ENCODE data around the gene CDC42.
A peak's percentile ranks its signal among the peaks of the same experiment; 100 is the strongest.

The CDC42 gene

DNA sequence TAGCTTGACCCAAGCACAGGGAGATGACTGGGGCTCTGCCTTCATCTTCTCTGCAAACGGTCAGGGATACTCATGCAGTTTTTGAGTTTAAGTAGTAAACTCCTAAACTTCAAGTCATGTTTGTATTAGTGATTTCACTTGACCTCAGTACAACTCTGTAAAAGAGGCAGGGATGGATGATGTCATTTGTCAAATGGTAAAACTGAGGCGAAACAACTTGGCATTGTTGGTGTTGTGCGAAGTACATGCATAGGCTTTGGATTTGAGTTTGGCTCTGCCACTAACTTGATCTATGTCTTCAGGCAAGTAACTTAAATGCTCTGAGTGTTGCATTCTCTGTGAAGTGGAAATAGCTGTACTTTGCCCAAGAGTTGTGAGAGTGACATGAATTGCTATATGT, 47.7 kb downstream of the CDC42 start:
- Mint-ChIP-seq H3K36me3 (peaks cover 73% of the 10 kb centered on the region), H3K4me1 (peaks cover 63% of the 10 kb centered on the region), H3K27ac (peak overlapping the region; percentile 1), H3K4me3 (no peak overlapping the region), H3K9me3 (no peaks in the 10 kb centered on the region), H3K27me3 (no peaks in the 10 kb centered on the region)
- DNase-seq, result no peak
- CTCF ChIA-PET, result interaction anchor here (1.1 kb wide), 1 partner anchor 69 kb away, joined by 3 read pairs; no protein-coding TSS in a partner anchor

DNA sequence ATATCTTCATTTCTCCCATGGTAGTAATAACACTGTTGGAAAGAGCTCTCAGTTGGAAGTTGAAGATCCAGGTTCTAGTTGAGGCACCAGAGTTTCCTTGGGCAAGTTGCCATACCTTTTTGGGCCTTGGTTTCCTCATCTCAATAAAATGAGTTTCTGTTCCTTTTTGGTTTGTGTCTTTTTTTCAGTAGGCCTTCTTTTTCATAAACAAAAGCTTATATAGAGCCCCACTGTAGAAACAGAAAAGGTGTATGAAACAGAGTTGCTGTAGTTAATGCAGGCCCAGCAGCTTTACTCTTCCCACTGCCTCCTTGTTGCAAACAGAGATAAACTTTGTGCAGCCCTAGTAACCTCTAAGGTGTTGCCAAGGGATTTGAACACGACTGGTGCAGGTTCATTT, 48.7 kb downstream of the CDC42 start:
- Mint-ChIP-seq H3K4me3 (no peak overlapping the region), H3K27me3 (no peaks in the 10 kb centered on the region), H3K36me3 (peaks cover 80% of the 10 kb centered on the region), H3K9me3 (no peaks in the 10 kb centered on the region), H3K4me1 (peaks cover 70% of the 10 kb centered on the region), H3K27ac (peak overlapping the region; percentile 81)
- no peak for DNase-seq
- CTCF ChIA-PET, result no interaction called here

DNA sequence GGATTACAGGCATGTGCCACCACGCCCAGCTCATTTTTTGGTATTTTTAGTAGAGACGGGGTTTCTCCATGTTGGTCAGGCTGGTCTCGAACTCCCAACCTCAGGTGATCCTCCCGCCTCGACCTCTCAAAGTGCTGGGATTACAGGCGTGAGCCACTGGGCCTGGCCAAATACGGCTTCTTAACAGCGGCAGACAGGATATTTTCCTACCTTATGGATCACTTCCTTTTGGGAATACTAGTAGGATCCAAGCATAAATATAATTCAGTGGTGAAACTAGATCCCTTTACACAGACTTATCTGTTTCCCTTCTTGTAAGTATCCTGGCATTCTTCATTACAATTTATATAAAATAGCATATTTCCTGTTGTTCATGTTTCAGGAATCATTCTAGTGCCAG, 49.5 kb downstream of the CDC42 start:
- no peak for DNase-seq
- CTCF ChIA-PET, result no interaction called here
- peaks cover 75% of the 10 kb centered on the region for H3K4me1 Mint-ChIP-seq
- no peak overlapping the region for H3K27ac Mint-ChIP-seq
- no peaks in the 10 kb centered on the region for H3K27me3 Mint-ChIP-seq
- no peak overlapping the region for H3K4me3 Mint-ChIP-seq
- no peaks in the 10 kb centered on the region for H3K9me3 Mint-ChIP-seq
- peaks cover 77% of the 10 kb centered on the region for H3K36me3 Mint-ChIP-seq

DNA sequence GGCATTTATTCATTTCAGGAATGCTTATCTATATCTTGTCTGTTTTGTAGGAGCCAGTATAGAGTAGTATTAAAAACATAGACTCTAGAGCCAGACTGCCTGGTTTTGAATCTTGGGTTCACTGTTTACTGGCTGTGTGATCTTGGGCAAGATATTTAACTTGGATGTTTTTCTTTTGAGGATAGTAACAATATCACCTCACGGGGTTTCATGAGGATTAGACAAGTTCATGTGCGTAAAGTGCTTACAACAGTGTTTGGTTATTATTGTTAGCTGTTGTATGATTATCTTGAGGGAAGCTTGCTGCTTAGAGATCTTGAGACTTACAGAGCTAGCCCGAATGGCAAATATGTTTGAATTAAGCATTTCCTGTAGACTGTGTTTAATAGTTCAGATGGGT, 50.2 kb downstream of the CDC42 start:
- Mint-ChIP-seq H3K4me1 (peaks cover 75% of the 10 kb centered on the region), H3K4me3 (no peak overlapping the region)

DNA sequence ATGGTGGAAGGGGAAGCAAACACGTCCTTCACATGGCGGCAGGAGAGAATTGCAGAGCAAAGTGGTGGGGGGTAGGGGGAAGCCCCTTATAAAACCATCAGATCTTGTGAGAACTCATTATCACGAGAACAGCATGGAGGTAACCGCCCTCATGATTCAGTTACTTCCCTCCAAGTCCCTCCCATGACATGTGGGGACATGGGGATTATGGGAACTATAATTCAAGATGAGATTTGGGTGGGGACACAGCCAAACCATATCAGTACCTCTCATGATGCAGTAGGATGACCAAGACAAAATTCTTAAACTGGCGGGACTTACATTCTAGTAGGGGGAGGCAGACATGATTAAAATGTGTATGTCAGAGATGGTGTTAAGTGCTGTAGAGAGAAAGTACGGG, 51.6 kb downstream of the CDC42 start:
- peaks cover 74% of the 10 kb centered on the region for H3K36me3 Mint-ChIP-seq
- H3K27ac Mint-ChIP-seq, result peak overlapping the region; percentile 94
- no peak for DNase-seq
- H3K4me1 Mint-ChIP-seq, result peaks cover 73% of the 10 kb centered on the region
- H3K9me3 Mint-ChIP-seq, result no peaks in the 10 kb centered on the region
- CTCF ChIA-PET, result interaction anchor here (0.9 to 2.2 kb wide), 2 partner anchors 11 to 170 kb away, joined by 3 to 15 read pairs; no protein-coding TSS in a partner anchor
- H3K27me3 Mint-ChIP-seq, result no peaks in the 10 kb centered on the region
- H3K4me3 Mint-ChIP-seq, result peak overlapping the region; percentile 49

More for the DNA sequence above, 50.2 kb downstream of the CDC42 start:
- CTCF ChIA-PET, result interaction anchor here (0.7 kb wide), 1 partner anchor 10 kb away, joined by 3 read pairs; no protein-coding TSS in a partner anchor
- Mint-ChIP-seq H3K27ac (peak overlapping the region; percentile 94), H3K9me3 (no peaks in the 10 kb centered on the region), H3K27me3 (no peaks in the 10 kb centered on the region), H3K36me3 (peaks cover 73% of the 10 kb centered on the region)
- no peak for DNase-seq

DNA sequence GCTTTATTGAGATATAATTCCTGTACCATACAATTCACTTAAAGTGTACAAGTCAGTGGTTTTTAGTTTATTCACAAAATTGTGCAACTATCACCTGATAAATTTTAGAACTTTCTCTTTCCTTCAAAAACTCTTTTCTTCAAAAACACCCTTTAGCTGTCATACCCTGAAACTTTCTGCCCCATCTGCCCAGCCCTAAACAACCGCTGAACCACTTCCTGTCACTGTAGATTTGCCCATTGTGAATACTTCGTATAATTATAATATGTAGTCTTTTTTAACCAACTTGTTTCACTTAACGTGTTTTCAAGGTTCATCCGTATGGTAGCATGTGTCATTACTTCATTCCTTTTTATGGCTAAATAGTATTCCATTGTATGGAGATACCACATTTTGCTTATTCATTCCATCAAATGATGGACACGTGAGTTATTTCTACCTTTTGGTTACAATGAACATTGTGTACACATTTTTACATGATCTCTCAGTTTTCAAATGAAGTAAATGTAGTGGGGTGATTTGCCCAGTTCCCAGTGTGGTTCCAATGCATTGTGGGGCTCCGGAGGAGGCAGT, 52.4 kb downstream of the CDC42 start:
- H3K27ac Mint-ChIP-seq, result peak overlapping the region; percentile 94
- no peaks in the 10 kb centered on the region for H3K27me3 Mint-ChIP-seq
- H3K9me3 Mint-ChIP-seq, result no peaks in the 10 kb centered on the region
- CTCF ChIA-PET, result interaction anchor here (0.6 to 2.2 kb wide), 12 partner anchors 9 to 311 kb away, joined by 3 to 15 read pairs (median 4); no protein-coding TSS in a partner anchor
- peaks cover 69% of the 10 kb centered on the region for H3K36me3 Mint-ChIP-seq
- DNase-seq, result peak; percentile 78
- H3K4me1 Mint-ChIP-seq, result peaks cover 64% of the 10 kb centered on the region
- H3K4me3 Mint-ChIP-seq, result peak overlapping the region; percentile 49

DNA sequence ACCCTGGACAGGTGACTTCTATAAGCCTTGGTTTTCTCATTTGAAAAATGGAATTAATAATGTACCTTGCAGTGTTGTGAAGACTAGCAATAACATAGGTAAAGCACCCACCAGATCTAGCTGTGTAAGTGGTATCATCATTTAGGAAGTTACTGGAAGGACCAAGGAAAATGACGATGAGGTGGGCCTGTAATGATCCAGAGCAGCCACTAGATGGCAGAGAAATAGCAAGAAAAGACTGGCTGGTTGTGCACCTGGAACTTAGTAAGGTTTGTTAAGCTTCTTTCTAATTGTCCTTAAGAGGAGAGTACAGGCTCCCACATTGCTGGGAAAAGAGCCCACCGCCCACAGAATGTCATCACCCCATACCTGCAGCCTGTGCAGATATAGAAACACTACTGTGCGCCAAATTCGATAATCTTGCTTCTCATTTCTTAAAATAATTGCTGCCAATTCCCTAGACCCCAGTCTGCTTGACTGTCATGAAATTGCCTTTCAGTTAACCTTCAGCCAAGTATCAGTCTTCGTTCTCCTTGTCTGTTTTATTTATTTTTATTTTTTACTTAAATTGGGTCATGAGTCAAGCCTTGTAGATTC, 53.2 kb downstream of the CDC42 start:
- H3K36me3 Mint-ChIP-seq, result peaks cover 62% of the 10 kb centered on the region
- peak; percentile 56 for DNase-seq
- peak overlapping the region; percentile 94 for H3K27ac Mint-ChIP-seq
- peaks cover 57% of the 10 kb centered on the region for H3K4me1 Mint-ChIP-seq
- no peaks in the 10 kb centered on the region for H3K27me3 Mint-ChIP-seq
- no peaks in the 10 kb centered on the region for H3K9me3 Mint-ChIP-seq
- CTCF ChIA-PET, result interaction anchor here (0.6 to 2.2 kb wide), 12 partner anchors 8 to 311 kb away, joined by 3 to 15 read pairs (median 4); no protein-coding TSS in a partner anchor
- no peak overlapping the region for H3K4me3 Mint-ChIP-seq

DNA sequence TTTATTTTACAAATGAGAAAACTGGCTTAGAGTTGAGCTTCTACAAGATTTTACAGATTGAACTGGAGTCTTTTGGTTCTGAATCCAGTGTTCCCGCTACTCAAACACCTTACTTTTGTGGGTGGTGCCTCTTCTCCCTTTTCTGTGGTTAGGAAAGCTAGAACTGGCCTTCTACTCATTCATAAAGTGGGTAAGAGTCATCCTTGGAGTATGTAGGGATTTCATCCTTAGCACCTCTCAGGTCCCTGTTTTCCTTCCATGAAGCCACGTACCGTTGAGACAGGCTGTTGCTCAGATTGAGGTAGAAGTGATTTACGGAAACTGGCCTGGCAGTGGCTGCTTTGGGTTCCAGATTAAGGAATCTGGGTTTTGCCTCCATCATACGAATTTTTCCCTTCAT, 54.6 kb downstream of the CDC42 start:
- Mint-ChIP-seq H3K27ac (no peak overlapping the region), H3K36me3 (peaks cover 62% of the 10 kb centered on the region), H3K27me3 (no peaks in the 10 kb centered on the region), H3K9me3 (no peaks in the 10 kb centered on the region), H3K4me1 (peaks cover 45% of the 10 kb centered on the region), H3K4me3 (no peak overlapping the region)
- DNase-seq, result no peak
- CTCF ChIA-PET, result interaction anchor here (0.6 to 1.4 kb wide), 2 partner anchors 11 to 1551 kb away, joined by 3 read pairs; no protein-coding TSS in a partner anchor

DNA sequence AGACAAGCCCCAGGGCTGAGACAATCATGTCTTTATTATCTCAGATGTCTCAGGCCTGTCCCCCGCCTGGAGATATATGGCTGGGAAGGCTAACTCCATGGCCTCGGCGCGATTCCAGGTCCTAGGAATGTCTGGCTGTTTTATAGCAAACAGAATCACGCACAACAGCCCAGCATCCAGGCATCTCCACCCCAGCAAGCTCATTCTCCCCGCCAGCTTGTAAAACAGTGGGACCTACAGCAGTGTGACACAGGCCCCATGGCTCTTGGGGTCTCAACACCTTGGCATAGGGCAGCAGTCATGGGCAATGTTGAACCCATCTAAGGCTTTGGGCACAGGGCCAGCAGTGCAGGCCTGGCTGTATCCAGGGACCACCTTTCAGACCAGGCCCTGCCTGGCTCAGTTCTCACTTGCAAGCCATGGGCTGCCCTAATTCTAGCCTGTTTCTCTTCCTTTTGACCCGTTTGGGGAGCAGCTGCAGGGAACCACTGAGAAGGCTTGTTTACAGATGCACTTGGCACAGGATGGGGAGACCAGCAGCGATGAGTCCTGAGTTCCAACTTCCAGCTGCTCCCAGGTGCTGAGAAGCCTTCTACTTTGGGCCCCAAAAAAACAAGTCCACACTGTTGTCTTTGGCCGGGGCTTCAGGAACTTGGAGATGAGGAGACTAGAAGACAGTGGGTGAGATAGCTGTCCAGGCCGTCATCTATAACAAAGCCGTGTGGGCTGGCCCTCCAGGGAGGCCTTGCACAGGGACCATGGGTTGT, 56.0 kb downstream of the CDC42 start:
- no peak overlapping the region for H3K4me3 Mint-ChIP-seq
- peaks cover 33% of the 10 kb centered on the region for H3K4me1 Mint-ChIP-seq
- DNase-seq, result no peak
- H3K9me3 Mint-ChIP-seq, result no peaks in the 10 kb centered on the region
- no peaks in the 10 kb centered on the region for H3K27me3 Mint-ChIP-seq
- CTCF ChIA-PET, result interaction anchor here (1.1 kb wide), 1 partner anchor 23 kb away, joined by 3 read pairs; no protein-coding TSS in a partner anchor
- H3K27ac Mint-ChIP-seq, result peak overlapping the region; percentile 50
- H3K36me3 Mint-ChIP-seq, result peaks cover 58% of the 10 kb centered on the region

DNA sequence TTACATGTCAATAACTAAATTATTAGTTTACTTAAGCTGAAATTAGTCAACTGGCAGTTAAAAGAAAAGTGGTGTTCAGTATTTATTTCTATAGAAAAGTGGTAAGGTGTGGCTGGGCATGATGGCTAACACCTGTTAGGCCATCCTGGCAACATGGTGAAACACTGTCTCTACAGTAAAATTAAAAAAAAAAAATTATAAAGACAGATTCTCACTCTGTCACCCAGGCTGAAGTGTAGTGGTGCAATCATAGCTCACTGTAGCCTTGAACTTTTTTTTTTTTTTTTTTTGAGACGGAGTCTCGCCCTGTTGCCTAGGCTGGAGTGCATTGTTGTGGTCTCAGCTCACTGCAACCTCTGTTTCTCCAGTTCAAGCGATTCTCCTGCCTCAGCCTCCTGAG, 57.5 kb downstream of the CDC42 start:
- DNase-seq, result no peak
- CTCF ChIA-PET, result interaction anchor here (1.2 to 1.7 kb wide), 2 partner anchors 14 to 307 kb away, joined by 3 to 4 read pairs; no protein-coding TSS in a partner anchor
- Mint-ChIP-seq H3K27me3 (no peaks in the 10 kb centered on the region), H3K36me3 (peaks cover 50% of the 10 kb centered on the region), H3K4me3 (no peak overlapping the region), H3K4me1 (peaks cover 18% of the 10 kb centered on the region), H3K9me3 (no peaks in the 10 kb centered on the region), H3K27ac (no peak overlapping the region)

DNA sequence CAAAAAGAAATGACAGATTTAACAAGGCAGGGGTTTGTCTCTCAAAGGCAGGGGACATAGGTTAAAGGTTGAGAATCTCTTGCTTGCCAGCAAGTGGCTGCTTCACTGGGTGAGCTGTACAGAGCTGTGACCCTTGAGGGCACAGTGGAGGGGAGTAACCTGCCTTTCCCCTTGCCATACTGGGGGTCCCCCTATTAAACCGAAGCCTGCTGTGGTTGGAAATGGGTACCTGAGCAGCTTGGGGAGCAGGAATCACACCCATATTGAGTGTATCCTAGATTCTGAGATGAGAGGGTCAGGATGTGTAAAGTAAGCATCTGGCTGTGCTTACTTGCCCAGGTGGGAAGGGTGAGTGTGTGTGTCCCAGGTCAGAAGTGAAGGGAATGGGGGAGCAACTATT, 58.6 kb downstream of the CDC42 start:
- no peak for DNase-seq
- Mint-ChIP-seq H3K4me1 (peaks cover 10% of the 10 kb centered on the region), H3K9me3 (no peaks in the 10 kb centered on the region), H3K27me3 (no peaks in the 10 kb centered on the region), H3K36me3 (peaks cover 42% of the 10 kb centered on the region), H3K27ac (peak overlapping the region; percentile 65), H3K4me3 (no peak overlapping the region)
- CTCF ChIA-PET, result interaction anchor here (1.1 kb wide), 1 partner anchor 12 kb away, joined by 3 read pairs; no protein-coding TSS in a partner anchor

DNA sequence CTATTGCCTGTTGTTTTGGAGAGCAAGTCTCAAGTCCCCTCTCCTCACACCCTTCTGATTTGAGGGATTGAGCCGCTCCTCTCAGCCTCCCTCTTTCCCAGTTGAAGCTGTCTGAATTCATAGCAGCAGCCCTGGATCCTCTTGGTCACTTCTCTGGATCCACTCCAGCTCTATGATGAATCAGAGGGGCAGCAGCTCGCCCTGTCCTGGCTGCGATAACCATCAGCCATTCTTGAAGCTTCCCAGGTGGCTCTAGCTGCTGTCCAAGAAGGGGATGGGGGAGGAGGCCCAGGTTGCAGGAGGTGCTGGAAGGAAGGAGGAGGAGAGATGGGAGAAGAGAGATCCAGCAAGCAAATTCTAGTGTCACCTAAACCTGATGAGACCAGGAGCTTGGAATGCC, 59.1 kb downstream of the CDC42 start:
- CTCF ChIA-PET, result interaction anchor here (1.1 kb wide), 1 partner anchor 12 kb away, joined by 3 read pairs; no protein-coding TSS in a partner anchor
- no peaks in the 10 kb centered on the region for H3K9me3 Mint-ChIP-seq

DNA sequence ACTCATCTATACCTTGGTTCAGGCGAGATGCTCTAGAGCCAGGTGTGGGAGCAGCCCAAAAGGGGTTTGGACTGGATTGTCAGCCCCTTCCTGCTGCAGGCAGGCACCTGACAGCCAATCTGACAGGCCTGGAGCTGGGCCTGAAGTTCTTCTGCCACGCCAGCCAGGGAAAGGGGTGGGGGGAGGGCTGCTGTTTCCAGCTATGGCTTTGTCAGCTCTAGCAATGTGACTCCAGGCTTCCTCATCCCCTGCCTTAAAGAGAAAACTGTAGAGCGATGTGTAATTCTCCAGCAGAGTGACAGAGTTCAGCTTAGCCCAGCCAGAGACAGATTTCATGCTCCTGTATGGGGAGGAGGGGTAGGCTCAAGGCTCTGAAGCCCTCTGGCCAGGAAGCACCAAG, 60.0 kb downstream of the CDC42 start:
- Mint-ChIP-seq H3K36me3 (peaks cover 36% of the 10 kb centered on the region), H3K4me1 (peaks cover 2% of the 10 kb centered on the region), H3K4me3 (no peak overlapping the region), H3K27me3 (no peaks in the 10 kb centered on the region), H3K27ac (no peak overlapping the region), H3K9me3 (no peaks in the 10 kb centered on the region)
- no peak for DNase-seq
- CTCF ChIA-PET, result no interaction called here

More for the DNA sequence above, 59.1 kb downstream of the CDC42 start:
- Mint-ChIP-seq H3K4me1 (peaks cover 5% of the 10 kb centered on the region), H3K36me3 (peaks cover 38% of the 10 kb centered on the region), H3K27me3 (no peaks in the 10 kb centered on the region), H3K4me3 (no peak overlapping the region), H3K27ac (no peak overlapping the region)
- DNase-seq, result no peak

Data from activated naive CD4-positive, alpha-beta T cell treated with anti-CD3 and anti-CD28 coated beads, Interleukin-2, amount 10 ng/mL, durations not matched to agents 7 days and 5 days (primary cell).